Sigmoid colon (tissue), 4 donors: ENCODE measurements around the gene ZDHHC7.

Source experiments
- CTCF ChIP-seq, 4 experiments: fragments of 450-650 bp in 3 of 4; fragments of 200-600 bp in 1 of 4; IDR thresholded peaks; one replicate each; pipeline ENCODE4 v1.5.1; 2016 to 2019; ENCODE audit warnings: antibody characterized with exemption in 4 of 4, mild to moderate bottlenecking in 3 of 4, moderate library complexity in 2 of 4
- POLR2AphosphoS5 ChIP-seq, 4 donors: sonication (generic); formaldehyde crosslinking; IDR thresholded peaks; one replicate each; pipeline ENCODE4 v1.6.1; 2017; ENCODE audit warnings: antibody characterized with exemption in 4 of 4

- TF ChIP-seq POLR2AphosphoS5 (IDR thresholded peaks at IDR 0.05) (no peak), CTCF (IDR thresholded peaks at IDR 0.05) (no peak)
Observed at GRCh38 chr16:85041219-85042166, 30.2 kb upstream of the ZDHHC7 start.
